ENCODE results near the gene LTO1.

GRCh38 chr11:69674886-69675714, at the start of gene LTO1:
- TF ChIP-seq, protein P1, sequence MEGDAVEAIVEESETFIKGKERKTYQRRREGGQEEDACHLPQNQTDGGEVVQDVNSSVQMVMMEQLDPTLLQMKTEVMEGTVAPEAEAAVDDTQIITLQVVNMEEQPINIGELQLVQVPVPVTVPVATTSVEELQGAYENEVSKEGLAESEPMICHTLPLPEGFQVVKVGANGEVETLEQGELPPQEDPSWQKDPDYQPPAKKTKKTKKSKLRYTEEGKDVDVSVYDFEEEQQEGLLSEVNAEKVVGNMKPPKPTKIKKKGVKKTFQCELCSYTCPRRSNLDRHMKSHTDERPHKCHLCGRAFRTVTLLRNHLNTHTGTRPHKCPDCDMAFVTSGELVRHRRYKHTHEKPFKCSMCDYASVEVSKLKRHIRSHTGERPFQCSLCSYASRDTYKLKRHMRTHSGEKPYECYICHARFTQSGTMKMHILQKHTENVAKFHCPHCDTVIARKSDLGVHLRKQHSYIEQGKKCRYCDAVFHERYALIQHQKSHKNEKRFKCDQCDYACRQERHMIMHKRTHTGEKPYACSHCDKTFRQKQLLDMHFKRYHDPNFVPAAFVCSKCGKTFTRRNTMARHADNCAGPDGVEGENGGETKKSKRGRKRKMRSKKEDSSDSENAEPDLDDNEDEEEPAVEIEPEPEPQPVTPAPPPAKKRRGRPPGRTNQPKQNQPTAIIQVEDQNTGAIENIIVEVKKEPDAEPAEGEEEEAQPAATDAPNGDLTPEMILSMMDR (IDR thresholded peaks at IDR 0.05) = peak in 1 of 3 experiments; percentile 38
- peak; percentile 56 for TF ChIP-seq POLR2A (IDR thresholded peaks at IDR 0.05; ENCODE audit: low read depth)
- TF ChIP-seq EP300 (IDR thresholded peaks at IDR 0.05) = no peak
- TF ChIP-seq POLR2AphosphoS5 (IDR thresholded peaks at IDR 0.05) = peak; percentile 96 to 97
